GM15510 (cell line): ENCODE results near the gene PRMT3.

Experiments
- POLR2A ChIP-seq: IDR thresholded peaks from 3 replicates; pipeline ENCODE4 v1.6.1; 2011; ENCODE audit warnings: borderline replicate concordance; ENCODE audit not compliant: insufficient read length; ENCODE audit errors: extremely low read depth

The PRMT3 gene

GRCh38 chr11:20417771-20418170 lies 30.3 kb downstream of the PRMT3 start:
- TF ChIP-seq POLR2A, result no peak

DNA sequence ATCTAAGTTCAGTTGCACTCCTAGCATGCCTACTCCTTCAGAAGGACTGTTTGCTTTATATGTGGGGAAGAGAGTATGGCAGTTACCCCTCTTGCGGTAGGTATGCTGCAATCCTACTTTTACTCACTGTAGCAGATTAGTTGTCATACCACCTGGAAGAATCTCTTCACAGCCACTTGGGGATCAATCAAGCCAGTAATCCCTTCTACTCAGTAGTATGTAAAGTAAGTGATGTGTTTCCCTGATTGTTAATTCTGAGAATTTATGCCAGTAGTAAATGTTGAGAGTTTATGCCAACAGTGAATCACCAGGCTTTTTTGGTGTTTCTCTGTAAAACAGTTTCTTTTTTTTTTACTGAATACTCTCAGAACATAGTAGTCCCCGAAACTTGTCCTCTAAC lies 34.4 kb downstream of the PRMT3 start:
- TF ChIP-seq POLR2A, result no peak

DNA sequence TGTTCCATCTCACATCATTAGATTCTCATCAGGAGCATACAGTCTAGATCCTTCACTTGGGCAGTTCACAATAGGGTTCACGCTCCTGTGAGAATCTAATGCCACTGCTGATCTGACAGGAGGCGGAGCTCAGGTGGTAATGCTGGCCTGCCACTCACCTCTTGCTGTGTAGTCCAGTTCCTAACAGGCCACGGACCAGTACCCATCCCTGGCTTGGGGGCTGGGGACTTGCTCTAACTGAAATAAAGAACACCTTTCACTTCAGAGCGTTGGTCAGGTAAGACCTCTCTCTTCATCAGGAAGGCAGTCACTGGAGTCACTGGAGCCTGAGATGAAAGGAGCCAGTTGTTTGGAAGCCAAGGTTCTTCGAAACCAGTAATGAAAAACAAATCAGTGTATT lies 41.7 kb downstream of the PRMT3 start:
- no peak for TF ChIP-seq POLR2A

- no peak for TF ChIP-seq POLR2A
Observed at GRCh38 chr11:20438637-20439036, 51.1 kb downstream of the PRMT3 start.

GRCh38 chr11:20443596-20443995 lies 56.1 kb downstream of the PRMT3 start:
- no peak for TF ChIP-seq POLR2A

- no peak for TF ChIP-seq POLR2A
Observed at GRCh38 chr11:20444535-20444934, 57.0 kb downstream of the PRMT3 start.

DNA sequence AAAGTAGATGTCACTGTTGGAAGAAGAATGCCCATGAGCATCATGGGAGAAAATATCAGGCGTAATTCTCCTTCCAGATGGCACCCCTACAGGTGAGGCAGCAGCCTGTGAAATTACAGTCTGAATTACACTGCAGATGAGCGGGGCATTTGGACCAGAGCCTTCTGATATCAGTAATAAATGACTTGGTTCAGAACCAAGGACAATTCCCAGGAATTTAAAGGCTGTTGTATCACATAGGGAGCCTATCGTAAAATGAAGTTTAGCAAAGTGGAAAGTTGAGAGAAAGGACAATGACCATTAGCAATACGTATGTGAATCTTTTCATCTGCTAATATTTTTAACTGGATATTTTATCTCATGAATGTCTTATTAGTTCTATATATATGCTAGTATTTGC lies 61.3 kb downstream of the PRMT3 start:
- TF ChIP-seq POLR2A, result no peak

DNA sequence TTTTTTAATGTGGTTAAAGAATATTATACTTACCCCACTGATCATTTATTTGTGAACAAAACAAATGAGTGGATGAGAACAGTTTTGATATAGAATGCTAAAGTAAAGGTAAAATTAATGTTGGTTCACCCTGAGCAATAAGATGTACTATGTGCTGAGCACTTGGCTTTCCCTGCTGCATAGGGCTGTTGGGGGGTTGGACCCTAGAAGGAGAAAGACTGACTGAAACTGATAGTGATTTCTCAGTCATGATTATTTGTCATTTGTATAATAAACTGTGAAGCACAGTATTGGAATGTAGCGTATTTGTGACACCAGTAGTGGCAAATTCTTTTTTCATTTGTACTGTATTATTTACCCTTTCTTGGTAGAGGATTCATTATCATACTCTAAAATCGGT lies 63.3 kb downstream of the PRMT3 start:
- no peak for TF ChIP-seq POLR2A

- TF ChIP-seq POLR2A, result no peak
Observed at GRCh38 chr11:20451568-20451967, 64.1 kb downstream of the PRMT3 start.

DNA sequence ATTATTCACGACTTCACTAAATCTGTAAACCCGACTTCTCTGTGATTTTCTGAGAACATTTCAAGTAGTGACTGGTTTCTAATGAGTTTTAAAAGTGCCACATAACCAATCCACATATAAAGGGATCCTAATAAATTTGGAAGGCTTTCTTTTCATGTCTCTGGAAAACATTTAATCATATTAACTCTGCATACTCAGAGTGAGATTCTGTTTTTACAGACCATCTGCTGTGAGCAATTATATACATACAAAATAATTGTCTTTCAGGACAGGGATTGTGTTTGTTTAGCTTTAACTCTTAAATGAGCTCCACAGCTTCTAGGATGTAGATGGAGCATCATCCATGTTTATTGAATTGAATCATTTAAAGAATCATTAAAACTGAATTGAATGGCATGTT lies 65.1 kb downstream of the PRMT3 start:
- TF ChIP-seq POLR2A, result no peak

GRCh38 chr11:20453657-20454316 lies 66.3 kb downstream of the PRMT3 start:
- no peak for TF ChIP-seq POLR2A

DNA sequence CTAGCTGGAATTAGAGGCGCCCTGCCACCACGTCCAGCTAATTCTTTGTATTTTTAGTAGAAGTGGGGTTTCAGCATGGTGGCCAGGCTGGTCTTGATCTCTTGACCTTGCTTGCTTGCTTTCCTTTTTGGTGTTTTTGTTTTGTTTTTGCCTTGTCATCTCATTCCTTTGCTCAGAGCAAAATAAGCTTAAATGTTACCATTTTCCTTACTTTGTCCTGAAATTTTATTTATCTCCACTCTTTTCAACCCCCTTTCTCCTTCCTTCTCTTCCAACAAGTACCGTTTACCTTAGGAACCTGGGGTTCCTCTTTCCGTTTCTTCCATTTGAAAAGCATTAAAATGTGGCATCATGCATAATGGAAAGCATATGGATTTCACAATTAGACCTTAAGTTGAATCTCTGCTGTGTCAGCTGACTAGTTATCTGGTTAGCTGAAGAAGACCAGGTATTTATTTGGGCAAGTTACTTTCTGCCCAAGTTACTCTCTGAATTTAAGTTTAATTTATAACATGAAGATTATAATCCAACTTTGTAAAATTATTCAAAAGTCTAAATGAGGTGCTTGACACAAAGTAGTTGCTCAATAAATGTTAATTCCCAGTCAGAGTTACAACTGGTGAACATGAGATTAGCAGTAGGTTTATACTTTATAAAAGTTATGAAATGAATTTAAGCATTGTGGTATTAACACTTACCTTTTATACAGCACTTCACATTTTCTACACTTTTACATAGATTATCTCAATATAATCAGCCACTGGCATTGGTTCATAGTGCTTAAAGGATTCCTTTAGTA lies 69.7 kb downstream of the PRMT3 start:
- TF ChIP-seq POLR2A, result no peak

DNA sequence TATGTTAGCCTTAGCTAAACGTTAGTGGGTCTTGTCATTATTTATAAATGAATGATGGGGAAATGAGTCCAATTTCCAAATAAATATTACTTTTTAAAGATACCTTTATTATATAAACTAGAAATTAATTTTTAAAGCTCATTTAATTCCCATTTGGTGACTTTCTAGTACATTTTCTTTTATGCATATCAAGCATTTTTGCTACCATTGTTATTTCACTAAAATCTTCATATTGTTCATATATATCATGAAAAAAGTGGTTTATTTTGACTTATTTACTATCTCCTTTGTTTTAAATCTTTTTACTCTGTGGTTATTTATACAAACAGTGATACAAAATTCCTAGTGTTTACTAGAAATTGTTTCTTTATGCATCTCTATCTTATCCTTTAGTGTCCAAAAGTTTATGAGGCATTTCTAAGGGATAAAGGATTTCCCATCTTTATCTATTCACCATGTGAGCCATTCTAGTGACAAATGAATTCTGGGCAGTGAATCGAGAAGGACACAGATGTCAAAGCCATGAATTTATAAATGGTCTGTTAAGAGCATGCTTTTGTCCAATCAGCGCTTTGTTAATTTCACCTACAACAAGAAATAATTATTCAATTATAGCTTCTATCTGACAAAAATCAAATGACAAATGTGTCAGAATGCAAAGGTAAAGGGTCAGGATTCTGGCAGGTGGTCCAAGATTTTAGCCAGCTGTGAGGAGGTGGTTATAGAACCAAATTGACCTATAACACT lies 70.6 kb downstream of the PRMT3 start:
- no peak for TF ChIP-seq POLR2A

- no peak for TF ChIP-seq POLR2A
Observed at GRCh38 chr11:20458905-20459632, 71.6 kb downstream of the PRMT3 start.

DNA sequence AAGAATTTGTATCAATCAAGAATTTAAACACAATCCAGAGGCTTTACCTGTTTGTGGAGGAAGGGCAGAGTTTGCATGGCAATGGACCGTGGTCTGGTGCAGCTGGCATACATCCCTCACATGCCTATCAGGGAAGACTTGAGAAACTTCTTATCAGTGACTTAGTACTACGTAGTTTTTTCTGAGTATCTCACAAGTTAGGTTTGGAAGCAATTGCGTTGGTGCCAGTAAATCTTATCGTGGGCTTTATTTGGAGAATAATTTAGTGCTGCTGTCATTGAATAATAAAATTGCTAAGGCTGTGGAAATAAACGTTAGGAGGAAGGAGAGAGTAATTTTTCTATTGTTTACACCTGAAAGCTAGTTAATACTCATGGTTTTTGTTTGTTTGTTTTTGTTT lies 72.3 kb downstream of the PRMT3 start:
- no peak for TF ChIP-seq POLR2A
